NCI-H2081 treated with DMSO at 0.1 percent for 48 hours (cell line): ENCODE measurements around the gene RPL39L.
"Not testable (repeated sequence)": the region's sequence is repeated elsewhere in the genome, so short reads cannot be mapped to it uniquely, and the experiment has no call there.

Source experiments
- DNase-seq: peaks from one replicate; lab custom pipeline; 2025; lab: John Stamatoyannopoulos, UW

RPL39L gene

GRCh38 chr3:187139126-187139894 lies at the start of gene RPL39L:
Gene RPL39L, minus strand, starts transcription at chr3:187139496. Its CDS starts 18,196 bp downstream, at chr3:187121300.
- DNase-seq, result no peak

DNA sequence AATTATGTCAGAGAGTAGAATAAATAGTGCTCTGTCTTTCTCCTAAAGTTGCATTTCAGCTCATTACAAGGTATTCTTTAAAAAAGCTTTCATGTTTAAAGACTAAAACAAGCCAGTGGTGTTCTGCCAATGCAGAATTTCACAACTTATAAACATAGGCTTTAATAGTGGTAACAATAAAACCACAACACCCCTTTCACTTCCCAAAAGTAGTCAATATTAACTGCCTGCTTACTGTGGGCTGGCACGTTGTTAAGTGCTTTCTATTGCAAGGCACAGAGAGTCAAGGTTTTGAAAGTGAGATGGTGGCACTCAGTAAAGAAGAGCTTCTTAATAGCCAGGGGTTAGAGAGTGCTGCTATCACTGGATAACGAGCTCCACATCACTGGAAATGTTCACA lies 49.6 kb upstream of the RPL39L start:
- DNase-seq, result no peak

DNA sequence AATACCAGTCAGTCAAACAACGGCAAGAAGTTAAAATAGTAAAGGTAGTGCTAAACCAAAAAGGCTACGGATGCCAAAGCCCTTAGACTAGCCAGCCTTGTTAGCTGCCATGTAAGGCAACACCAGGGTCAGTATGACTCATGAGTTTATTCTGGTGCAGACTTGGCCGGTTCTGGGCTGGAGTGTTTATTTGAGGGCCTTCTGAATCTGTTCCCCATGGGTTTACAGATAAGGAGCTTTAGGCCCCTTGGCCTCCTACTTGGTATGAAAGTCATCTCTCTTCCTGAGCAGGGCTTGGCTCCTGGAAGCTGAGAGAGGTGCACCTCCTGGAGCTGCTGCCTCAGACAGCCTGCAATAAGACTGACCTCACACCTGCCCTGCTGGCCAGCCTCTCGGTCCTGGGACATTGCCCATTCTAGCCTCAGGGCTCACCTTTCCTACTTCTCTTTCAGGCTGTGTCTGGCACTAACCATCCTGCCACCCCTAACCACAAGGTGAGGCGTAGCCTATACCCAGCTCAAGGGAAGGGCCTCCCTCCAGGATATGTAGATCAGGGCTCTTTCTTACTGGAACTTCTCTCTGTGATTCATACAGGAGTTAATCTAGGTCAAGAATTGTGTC lies 47.6 kb upstream of the RPL39L start:
- DNase-seq, result no peak

DNA sequence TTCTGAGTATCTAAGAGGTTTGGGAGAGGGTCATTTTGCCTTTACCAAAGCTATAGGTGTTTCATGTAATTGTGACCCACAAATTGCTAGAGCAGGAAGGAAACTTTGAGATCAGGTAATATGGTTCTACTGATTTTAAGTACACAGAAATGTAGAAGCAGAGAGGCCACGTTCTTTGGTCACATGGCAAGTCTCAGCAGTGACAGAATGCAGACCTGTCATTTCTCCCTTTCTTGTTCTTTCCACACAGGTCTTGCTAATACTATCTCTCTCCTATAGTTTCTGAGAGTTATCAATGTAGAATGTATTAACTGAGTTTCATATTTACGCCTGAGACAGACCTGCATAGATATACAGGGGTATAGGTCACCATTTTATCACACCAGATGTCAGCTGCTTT lies 47.1 kb upstream of the RPL39L start:
- no peak for DNase-seq

GRCh38 chr3:187185759-187186158 lies 46.5 kb upstream of the RPL39L start:
- no peak for DNase-seq

DNA sequence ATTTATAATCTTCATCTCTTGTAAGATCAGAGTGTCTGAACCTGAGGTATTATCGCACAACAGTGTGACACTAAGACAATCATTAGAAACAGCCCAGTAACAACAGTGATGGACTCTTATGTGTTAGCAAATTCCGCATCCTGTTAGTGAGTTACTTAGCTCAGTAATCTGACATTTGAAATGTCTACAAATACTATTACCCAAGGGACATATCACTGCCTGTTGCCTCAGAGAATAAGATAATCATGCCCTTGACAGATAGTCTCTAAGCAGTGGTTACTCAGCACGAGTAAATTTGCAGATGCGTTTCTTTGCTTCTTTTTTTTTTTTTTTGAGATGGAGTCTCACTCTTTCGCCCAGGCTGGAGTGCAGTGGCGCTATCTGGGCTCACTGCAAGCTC lies 44.6 kb upstream of the RPL39L start:
- DNase-seq, result no peak

GRCh38 chr3:187183210-187183862 lies 44.0 kb upstream of the RPL39L start:
- no peak for DNase-seq

DNA sequence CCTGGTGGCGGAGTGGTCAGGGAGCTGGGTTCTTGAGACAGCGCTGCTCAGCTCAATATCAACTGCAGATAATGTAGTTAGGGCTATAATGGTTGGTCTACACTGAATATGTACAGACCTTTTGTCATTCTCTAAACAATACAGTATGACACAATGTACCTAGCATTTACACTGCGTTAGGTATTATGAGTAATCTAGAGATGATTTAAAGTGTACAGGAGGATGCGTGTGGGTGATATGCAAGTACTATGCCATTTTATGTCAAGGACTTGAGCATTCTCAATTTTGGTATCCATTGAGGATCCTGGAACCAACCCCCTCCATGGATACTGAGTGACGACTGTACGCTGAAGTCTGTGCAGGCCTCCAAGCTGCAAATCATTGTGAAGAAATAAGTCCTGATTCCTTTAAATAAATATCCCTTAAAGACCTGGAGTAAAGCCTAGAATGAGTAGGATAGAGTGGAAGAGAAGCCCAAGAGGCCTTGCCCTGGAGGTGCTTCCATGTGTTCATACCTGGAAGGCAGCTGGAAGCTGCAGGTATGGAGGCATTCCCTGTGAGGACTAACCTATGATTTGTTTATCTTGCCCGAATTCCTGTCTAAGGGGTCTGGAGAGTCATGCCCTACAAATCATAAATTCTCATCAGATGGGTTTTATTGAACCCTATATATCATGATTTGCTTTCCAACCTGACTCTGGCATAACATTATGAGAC lies 42.3 kb upstream of the RPL39L start:
- DNase-seq, result no peak

DNA sequence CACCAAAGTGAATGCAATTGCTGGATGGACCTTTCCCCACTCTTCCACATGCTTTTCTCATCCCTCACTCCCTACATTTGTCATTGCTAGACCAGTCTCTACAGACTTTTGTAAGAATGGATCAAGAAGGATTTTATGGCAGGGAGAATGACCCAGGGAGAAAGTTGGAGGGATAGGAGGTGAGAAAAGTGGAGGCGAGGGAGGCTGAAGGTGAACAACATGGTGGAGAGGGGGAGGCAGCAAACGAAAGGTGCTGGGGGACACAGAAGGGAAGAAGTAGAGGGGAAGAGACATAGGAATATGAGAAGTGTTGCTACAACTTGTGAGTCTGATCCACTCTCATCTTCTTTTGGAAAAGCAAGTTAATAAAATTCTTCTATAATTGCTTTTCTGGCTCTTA lies 33.6 kb upstream of the RPL39L start:
- DNase-seq, result no peak

- not testable (repeated sequence) for DNase-seq
Observed at GRCh38 chr3:187170911-187171310, 31.6 kb upstream of the RPL39L start.

GRCh38 chr3:187169231-187169960 lies 30.1 kb upstream of the RPL39L start:
- DNase-seq, result no peak

DNA sequence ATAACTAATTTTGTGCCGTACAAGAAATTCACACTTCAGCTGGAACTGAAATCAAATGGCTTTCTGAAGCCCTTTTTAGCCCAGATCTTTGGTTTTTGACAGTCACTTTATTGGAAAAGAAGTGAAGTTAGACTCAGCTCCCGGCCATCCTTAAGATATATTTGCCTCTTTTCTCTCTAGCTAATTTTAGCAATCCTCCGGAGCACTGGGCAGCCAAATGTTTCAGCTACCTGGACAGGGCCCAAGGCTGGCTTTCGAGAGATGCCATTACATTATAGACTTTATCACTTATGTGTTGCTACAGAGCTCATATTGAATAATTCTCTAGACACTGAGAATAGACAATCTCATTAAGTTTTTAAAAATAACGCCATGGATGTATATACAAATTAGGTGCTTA lies 28.5 kb upstream of the RPL39L start:
- no peak for DNase-seq

DNA sequence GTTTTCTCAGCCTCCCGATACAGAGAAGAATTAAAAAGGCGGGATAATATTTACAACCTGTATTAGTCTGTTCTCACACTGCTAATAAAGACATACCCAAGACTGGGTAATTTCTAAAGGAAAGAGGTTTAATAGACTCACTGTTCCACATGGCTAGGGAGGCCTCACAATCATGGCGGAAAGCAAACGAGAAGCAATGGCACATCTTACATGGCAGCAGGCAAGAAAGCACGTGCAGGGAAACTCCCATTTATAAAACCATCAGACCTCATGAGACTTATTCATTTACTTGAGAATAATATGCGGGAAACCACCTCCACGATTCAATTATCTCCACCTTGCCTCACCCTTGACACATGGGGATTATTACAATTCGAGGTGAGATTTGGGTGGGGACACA lies 27.5 kb upstream of the RPL39L start:
- DNase-seq, result no peak

DNA sequence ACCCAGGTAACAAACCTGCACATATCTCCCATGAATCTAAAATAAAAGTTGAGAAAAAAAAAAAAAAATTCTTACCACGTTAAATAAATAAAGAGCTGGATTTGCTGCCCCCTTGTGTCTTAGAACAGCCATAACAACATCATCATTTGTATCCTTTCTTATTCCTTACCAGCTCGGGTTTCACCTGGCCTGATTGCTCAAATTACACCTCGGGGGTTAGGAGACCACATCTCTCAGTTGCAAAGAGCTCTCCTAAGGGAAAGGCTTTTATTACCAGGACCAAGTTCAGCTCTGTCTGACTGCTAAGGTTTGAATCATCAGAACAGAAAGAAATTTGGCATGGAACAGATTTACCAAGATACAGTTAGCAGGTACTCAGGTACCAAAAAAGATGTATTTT lies 25.8 kb upstream of the RPL39L start:
- DNase-seq, result peak; percentile 48

DNA sequence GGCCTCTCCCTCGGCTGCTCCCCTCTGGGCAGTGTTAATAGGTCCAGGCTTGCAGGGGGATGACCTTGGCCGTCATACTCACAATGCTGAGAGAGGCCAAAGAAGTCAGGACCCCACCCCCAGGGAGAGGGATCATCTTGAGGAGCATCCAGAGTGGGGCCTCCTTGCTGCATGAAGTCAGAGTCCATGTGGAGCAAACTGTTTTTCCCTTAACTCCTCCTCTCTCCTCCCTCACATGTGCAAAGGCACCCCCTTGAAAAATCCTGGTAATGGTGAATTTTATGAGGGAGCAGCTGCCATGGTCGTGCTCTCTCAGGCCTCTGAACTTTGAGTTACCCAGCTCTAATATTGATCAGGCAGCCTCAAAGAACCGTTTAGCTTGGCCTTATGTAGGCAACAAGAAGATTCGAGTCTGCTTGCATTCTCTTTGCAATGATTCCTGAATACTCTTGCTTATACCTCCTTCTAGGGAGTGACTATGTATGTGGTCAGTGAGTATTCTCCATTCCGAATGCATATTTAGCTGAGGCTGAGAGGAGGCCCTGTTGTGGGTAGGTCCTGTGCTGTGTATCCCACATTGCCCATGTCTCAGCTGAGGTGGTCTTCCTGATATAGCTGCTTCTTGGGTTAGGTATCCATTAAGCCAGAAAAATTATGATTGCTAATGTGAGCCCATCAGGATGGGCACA lies 23.1 kb upstream of the RPL39L start:
- DNase-seq, result no peak

DNA sequence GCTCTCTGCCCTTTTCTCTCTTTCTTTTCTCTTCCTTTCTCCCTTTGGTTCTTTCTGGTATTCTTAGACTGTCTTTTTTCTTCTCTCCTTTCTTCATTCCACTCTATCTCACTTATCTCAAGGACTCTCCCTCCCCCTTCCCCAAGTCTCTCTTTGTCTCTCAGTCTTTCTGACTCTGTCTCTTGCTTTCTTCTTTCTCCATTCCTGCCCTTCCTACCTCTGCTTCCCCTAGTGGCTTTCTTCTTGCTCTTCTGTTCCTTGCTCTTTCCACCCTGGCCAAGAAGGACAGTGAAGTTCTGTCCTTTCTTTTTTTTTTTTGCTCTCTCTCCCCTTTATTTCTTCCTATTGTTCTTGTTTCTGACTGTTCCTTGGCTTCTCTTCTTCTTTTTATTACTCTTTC lies 22.3 kb upstream of the RPL39L start:
- no peak for DNase-seq

DNA sequence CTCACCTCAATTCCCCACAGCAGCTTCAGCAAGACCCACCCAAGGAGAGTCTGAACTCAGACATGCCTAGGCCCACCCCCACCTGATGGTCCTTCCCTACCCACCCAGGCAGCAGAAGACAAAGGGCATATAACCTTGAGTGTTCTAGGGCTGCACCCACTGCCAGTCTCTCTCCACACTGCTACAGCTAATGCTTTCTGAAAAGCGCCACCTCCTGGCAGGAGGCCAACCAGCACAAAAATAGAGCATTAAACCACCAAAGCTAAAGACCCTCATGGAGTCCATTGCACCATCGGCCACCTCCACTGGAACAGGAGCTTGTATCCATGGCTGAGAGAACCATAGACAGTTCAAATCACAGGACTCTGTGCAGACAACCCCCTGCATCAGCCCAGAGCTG lies 11.3 kb upstream of the RPL39L start:
- DNase-seq, result no peak

DNA sequence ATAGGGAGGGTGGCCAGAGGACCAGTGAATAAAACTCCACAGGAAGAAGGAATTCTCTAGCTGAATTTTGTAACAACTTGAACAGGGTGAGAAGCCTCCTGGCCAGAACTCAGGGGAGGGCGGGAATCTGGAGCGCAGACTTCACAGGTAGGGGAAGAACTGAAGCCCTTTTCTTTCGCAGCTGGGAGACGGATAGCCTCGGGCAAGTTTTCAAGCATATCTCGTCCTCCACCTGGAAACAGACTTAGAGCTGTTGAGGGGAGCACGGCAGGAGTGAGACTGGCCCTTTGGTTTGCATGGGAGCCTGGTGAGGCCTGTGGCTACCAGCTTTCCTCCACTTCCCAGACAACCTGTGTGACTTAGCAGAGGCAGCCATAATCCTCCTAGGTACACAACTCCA lies 10.9 kb upstream of the RPL39L start:
- no peak for DNase-seq

GRCh38 chr3:187146389-187146788 lies 7.1 kb upstream of the RPL39L start:
- DNase-seq, result no peak

DNA sequence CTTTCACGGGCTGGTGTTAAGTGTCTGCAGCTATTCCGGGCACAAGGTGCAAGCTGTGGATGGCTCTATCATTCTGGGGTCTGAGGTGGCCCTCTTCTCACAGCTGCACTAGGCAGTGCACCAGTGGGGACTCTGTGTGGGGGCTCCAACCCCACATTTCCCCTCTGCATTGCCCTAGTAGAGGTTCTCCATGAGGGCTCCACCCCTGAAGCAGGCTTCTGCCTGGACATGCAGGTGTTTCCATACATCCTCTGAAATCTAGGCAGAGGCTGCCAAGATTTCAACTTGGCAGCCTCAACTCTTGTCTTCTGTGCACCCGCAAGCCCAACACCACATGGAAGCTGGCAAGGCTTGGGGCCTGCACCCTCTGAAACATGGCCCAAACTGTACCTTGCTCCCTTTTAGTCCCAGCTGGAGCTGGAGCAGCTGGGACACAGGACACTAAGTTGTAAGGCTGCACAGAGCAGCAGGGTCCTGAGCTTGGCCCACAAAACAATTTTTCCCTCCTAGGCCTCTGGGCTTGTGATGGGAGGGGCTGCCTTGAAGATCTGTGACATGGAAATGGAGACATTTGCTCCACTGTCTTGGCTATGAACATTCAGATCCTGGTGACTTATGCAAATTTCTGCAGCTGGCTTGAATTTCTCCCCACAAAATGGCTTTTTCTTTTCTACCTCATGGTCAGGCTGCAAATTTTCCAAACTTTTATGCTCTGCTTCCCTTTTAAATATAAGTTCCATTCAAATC lies 6.0 kb upstream of the RPL39L start:
- no peak for DNase-seq

- no peak for DNase-seq
Observed at GRCh38 chr3:187139895-187140253, 578 bp upstream of the RPL39L start.
